HL-60 (cell line): ENCODE results near the gene SDK1.

ENCODE experiments used
- CTCF ChIP-seq: IDR thresholded peaks from one replicate; pipeline ENCODE4 v1.5.1; 2011; ENCODE audit warnings: low read length, control low read depth, inconsistent platforms; ENCODE audit not compliant: insufficient read depth
- GABPA ChIP-seq: IDR thresholded peaks from 2 replicates; pipeline ENCODE4 v1.6.1; 2012; ENCODE audit warnings: low read depth
- POLR2AphosphoS5 ChIP-seq: IDR thresholded peaks from 2 replicates; pipeline ENCODE4 v1.6.1; 2012; ENCODE audit warnings: low read depth
- REST ChIP-seq: IDR thresholded peaks from 2 replicates; pipeline ENCODE4 v1.6.1; 2012; ENCODE audit warnings: low read depth; ENCODE audit not compliant: insufficient replicate concordance
- SPI1 ChIP-seq: IDR thresholded peaks from 2 replicates; pipeline ENCODE4 v1.6.1; 2012; ENCODE audit warnings: low read depth, mild to moderate bottlenecking, borderline replicate concordance

- TF ChIP-seq SPI1 (no peak), CTCF (no peak), POLR2AphosphoS5 (no peak), REST (no peak), GABPA (no peak)
Observed at GRCh38 chr7:4040109-4040928, 739.3 kb downstream of the SDK1 start.
